Measurements from ENCODE around the gene ALOX15B.

- TF ChIP-seq CTCF (IDR thresholded peaks at IDR 0.05) (no peak), POLR2A (IDR thresholded peaks at IDR 0.05) (no peak)
These were observed 48.5 kb downstream of the ALOX15B start, which contains the start of gene ALOX12B for GRCh38 chr17:8087075-8087951.
